ENCODE results near the gene NOS1AP. TPM values are rescaled to one million over a fixed set of nuclear protein-coding genes. Genes with fewer than 3 reads are reported as not detected.

NOS1AP gene
- polyA plus RNA-seq, 3 donors = 0.12 TPM; not detected in 2

DNA sequence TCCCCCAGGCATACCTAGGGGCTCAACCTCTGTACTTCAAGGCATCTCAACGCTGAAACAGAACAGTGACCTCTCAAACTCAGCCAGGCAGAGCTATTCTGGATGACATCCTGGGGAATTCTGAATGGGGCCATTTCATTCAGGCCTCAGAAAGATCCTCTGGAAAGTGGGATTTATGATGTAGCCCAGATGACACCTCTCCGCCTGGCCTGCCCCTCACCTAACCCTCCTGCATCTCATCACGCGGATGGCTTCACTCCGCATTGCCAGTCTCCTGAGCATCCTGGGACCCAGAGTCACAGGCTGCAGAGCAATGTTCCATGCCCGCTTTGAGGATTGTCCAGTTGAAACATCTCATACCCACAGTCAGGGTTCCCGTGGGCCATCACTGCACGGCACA is 306.0 kb downstream of the NOS1AP start:
- H3K27me3 Mint-ChIP-seq (ENCODE audit: low read depth in 3 of 3) = peaks cover 1 to 6% (median 2%) of the 10 kb centered on the region in 3 donors
- intact Hi-C loops (cut with micrococcal nuclease) = no loop called here
- H3K9me3 Mint-ChIP-seq = no peaks in the 10 kb centered on the region
- TF ChIP-seq, protein P1, sequence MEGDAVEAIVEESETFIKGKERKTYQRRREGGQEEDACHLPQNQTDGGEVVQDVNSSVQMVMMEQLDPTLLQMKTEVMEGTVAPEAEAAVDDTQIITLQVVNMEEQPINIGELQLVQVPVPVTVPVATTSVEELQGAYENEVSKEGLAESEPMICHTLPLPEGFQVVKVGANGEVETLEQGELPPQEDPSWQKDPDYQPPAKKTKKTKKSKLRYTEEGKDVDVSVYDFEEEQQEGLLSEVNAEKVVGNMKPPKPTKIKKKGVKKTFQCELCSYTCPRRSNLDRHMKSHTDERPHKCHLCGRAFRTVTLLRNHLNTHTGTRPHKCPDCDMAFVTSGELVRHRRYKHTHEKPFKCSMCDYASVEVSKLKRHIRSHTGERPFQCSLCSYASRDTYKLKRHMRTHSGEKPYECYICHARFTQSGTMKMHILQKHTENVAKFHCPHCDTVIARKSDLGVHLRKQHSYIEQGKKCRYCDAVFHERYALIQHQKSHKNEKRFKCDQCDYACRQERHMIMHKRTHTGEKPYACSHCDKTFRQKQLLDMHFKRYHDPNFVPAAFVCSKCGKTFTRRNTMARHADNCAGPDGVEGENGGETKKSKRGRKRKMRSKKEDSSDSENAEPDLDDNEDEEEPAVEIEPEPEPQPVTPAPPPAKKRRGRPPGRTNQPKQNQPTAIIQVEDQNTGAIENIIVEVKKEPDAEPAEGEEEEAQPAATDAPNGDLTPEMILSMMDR (IDR thresholded peaks at IDR 0.05) = no peak
- H3K27ac Mint-ChIP-seq = peak overlapping the region in 1 of 7 donors; percentile 74
- no peak for DNase-seq
- H3K4me3 Mint-ChIP-seq = no peak overlapping the region
- no peak overlapping the region for H3K27ac ChIP-seq (ENCODE audit: low read depth in 1 of 2, low read length in 2 of 2)
- 88% methylated on average over 4 of the region's 8 CpGs for WGBS (ENCODE audit: insufficient coverage)
- H3K9ac ChIP-seq (ENCODE audit: insufficient read depth, low read length, poor library complexity, severe bottlenecking) = no peak overlapping the region
- H4K20me1 ChIP-seq (ENCODE audit: insufficient read depth, low read length) = no peaks in the 10 kb centered on the region
- H3K4me1 Mint-ChIP-seq = no peaks in the 10 kb centered on the region
- no peak overlapping the region for H3K4me2 ChIP-seq (replicated peaks; ENCODE audit: extremely low read depth, low read length, poor library complexity, severe bottlenecking)
- no peak overlapping the region for H3K4me3 ChIP-seq (replicated peaks in 1 of 3; ENCODE audit: low read depth in 2 of 3, low read length in 3 of 3)
- H3K79me2 ChIP-seq (ENCODE audit: insufficient read depth, low read length) = no peaks in the 10 kb centered on the region
- H3K4me1 ChIP-seq (ENCODE audit: control insufficient read depth in 1 of 2, insufficient read depth in 2 of 2, low read length in 2 of 2) = no peaks in the 10 kb centered on the region
- H3K9me3 ChIP-seq (replicated peaks in 1 of 2; ENCODE audit: control insufficient read depth in 1 of 2, insufficient read depth in 1 of 2, low read length in 2 of 2) = no peaks in the 10 kb centered on the region
- H3K36me3 ChIP-seq (replicated peaks in 1 of 2; ENCODE audit: control insufficient read depth in 1 of 2, insufficient read depth in 2 of 2, low read length in 2 of 2) = no peaks in the 10 kb centered on the region
- no peak overlapping the region for H2AFZ ChIP-seq (ENCODE audit: insufficient read depth, low read depth, low read length, poor library complexity, severe bottlenecking)
- no peaks in the 10 kb centered on the region for H3K27me3 ChIP-seq (ENCODE audit: control insufficient read depth in 2 of 2, insufficient read depth in 2 of 2, low read length in 2 of 2)
- H3K36me3 Mint-ChIP-seq = no peaks in the 10 kb centered on the region

GRCh38 chr1:162376691-162377090 is 307.2 kb downstream of the NOS1AP start, which contains the start of gene SPATA46:
Gene SPATA46 (minus strand): TSS chr1:162376854. CDS start chr1:162376790, 64 bp downstream.
- H3K79me2 ChIP-seq (ENCODE audit: insufficient read depth, low read length) = no peaks in the 10 kb centered on the region
- peaks cover 0 to 4% of the 10 kb centered on the region in 2 donors for H3K4me1 ChIP-seq (ENCODE audit: control insufficient read depth in 1 of 2, insufficient read depth in 2 of 2, low read length in 2 of 2)
- Mint-ChIP-seq H3K27ac (no peak within 1 kb of the TSS), H3K36me3 (no peaks in the 10 kb centered on the region), H3K4me3 (no peak within 1 kb of the TSS), H3K27me3 (ENCODE audit: low read depth in 3 of 3) (peaks cover 1 to 6% (median 2%) of the 10 kb centered on the region in 3 donors), H3K4me1 (peaks cover 5% of the 10 kb centered on the region), H3K9me3 (no peaks in the 10 kb centered on the region)
- intact Hi-C loops (cut with micrococcal nuclease) = no loop called here
- H3K27me3 ChIP-seq (ENCODE audit: control insufficient read depth in 2 of 2, insufficient read depth in 2 of 2, low read length in 2 of 2) = no peaks in the 10 kb centered on the region
- no peak for DNase-seq
- no peaks in the 10 kb centered on the region for H3K36me3 ChIP-seq (replicated peaks in 1 of 2; ENCODE audit: control insufficient read depth in 1 of 2, insufficient read depth in 2 of 2, low read length in 2 of 2)
- TF ChIP-seq, protein P1 (IDR thresholded peaks at IDR 0.05) = no peak
- no peak within 1 kb of the TSS for H3K27ac ChIP-seq (ENCODE audit: low read depth in 1 of 2, low read length in 2 of 2)
- no peaks in the 10 kb centered on the region for H3K9me3 ChIP-seq (replicated peaks in 1 of 2; ENCODE audit: control insufficient read depth in 1 of 2, insufficient read depth in 1 of 2, low read length in 2 of 2)
- H2AFZ ChIP-seq (ENCODE audit: insufficient read depth, low read depth, low read length, poor library complexity, severe bottlenecking) = no peak within 1 kb of the TSS
- no peaks in the 10 kb centered on the region for H4K20me1 ChIP-seq (ENCODE audit: insufficient read depth, low read length)
- 90% methylated on average over 2 of the region's 5 CpGs for WGBS (ENCODE audit: insufficient coverage)
- no peak within 1 kb of the TSS for H3K4me3 ChIP-seq (replicated peaks in 1 of 3; ENCODE audit: low read depth in 2 of 3, low read length in 3 of 3)
- no peak within 1 kb of the TSS for H3K9ac ChIP-seq (ENCODE audit: insufficient read depth, low read length, poor library complexity, severe bottlenecking)
- H3K4me2 ChIP-seq (replicated peaks; ENCODE audit: extremely low read depth, low read length, poor library complexity, severe bottlenecking) = no peak within 1 kb of the TSS
